Measurements from ENCODE around the gene DLG2.

DLG2 gene

GRCh38 chr11:85021058-85021457 is 606.1 kb downstream of the DLG2 start:
- TF ChIP-seq SIN3A (IDR thresholded peaks at IDR 0.05; ENCODE audit: borderline replicate concordance, insufficient read depth, low read length): no peak

GRCh38 chr11:84993386-84993785 is 633.8 kb downstream of the DLG2 start:
- TF ChIP-seq SIN3A (IDR thresholded peaks at IDR 0.05; ENCODE audit: borderline replicate concordance, insufficient read depth, low read length): no peak
- no peak for TF ChIP-seq REST (IDR thresholded peaks at IDR 0.05; ENCODE audit: insufficient read depth in 1 of 2, low read depth in 2 of 2, low read length in 2 of 2)
- no peak for TF ChIP-seq FOXP2 (optimal IDR thresholded peaks at IDR 0.05; ENCODE audit: borderline replicate concordance, extremely low read depth, extremely low read length, insufficient read depth)
- no peak for TF ChIP-seq POLR2AphosphoS5 (IDR thresholded peaks at IDR 0.05; ENCODE audit: low read depth, low read length)
- TF ChIP-seq TAF1 (IDR thresholded peaks at IDR 0.05; ENCODE audit: borderline replicate concordance, insufficient read depth, low read length): no peak

GRCh38 chr11:84990141-84990540 is 637.0 kb downstream of the DLG2 start:
- TF ChIP-seq FOXP2 (optimal IDR thresholded peaks at IDR 0.05; ENCODE audit: borderline replicate concordance, extremely low read depth, extremely low read length, insufficient read depth): no peak
- no peak for TF ChIP-seq SIN3A (IDR thresholded peaks at IDR 0.05; ENCODE audit: borderline replicate concordance, insufficient read depth, low read length)
- no peak for TF ChIP-seq POLR2AphosphoS5 (IDR thresholded peaks at IDR 0.05; ENCODE audit: low read depth, low read length)
- no peak for TF ChIP-seq TAF1 (IDR thresholded peaks at IDR 0.05; ENCODE audit: borderline replicate concordance, insufficient read depth, low read length)
- TF ChIP-seq REST (IDR thresholded peaks at IDR 0.05; ENCODE audit: insufficient read depth in 1 of 2, low read depth in 2 of 2, low read length in 2 of 2): no peak

GRCh38 chr11:84981301-84981700 is 645.8 kb downstream of the DLG2 start:
- TF ChIP-seq SIN3A (IDR thresholded peaks at IDR 0.05; ENCODE audit: borderline replicate concordance, insufficient read depth, low read length) (no peak), FOXP2 (optimal IDR thresholded peaks at IDR 0.05; ENCODE audit: borderline replicate concordance, extremely low read depth, extremely low read length, insufficient read depth) (no peak), POLR2AphosphoS5 (IDR thresholded peaks at IDR 0.05; ENCODE audit: low read depth, low read length) (no peak), TAF1 (IDR thresholded peaks at IDR 0.05; ENCODE audit: borderline replicate concordance, insufficient read depth, low read length) (no peak), REST (IDR thresholded peaks at IDR 0.05; ENCODE audit: insufficient read depth in 1 of 2, low read depth in 2 of 2, low read length in 2 of 2) (no peak)

- TF ChIP-seq FOXP2 (optimal IDR thresholded peaks at IDR 0.05; ENCODE audit: borderline replicate concordance, extremely low read depth, extremely low read length, insufficient read depth) (no peak), REST (IDR thresholded peaks at IDR 0.05; ENCODE audit: insufficient read depth in 1 of 2, low read depth in 2 of 2, low read length in 2 of 2) (no peak), POLR2AphosphoS5 (IDR thresholded peaks at IDR 0.05; ENCODE audit: low read depth, low read length) (no peak), TAF1 (IDR thresholded peaks at IDR 0.05; ENCODE audit: borderline replicate concordance, insufficient read depth, low read length) (no peak), SIN3A (IDR thresholded peaks at IDR 0.05; ENCODE audit: borderline replicate concordance, insufficient read depth, low read length) (no peak)
Measured at GRCh38 chr11:84969103-84969502, 658.0 kb downstream of the DLG2 start.
